ENCODE measurements around the gene COL24A1. TPM values are rescaled to one million over a fixed set of nuclear protein-coding genes. Genes with fewer than 3 reads are reported as not detected.
A peak's percentile ranks its signal among the peaks of the same experiment; 100 is the strongest.

Gene COL24A1
- total RNA-seq, 1 donor from 2014 or later: 0.21 TPM

DNA sequence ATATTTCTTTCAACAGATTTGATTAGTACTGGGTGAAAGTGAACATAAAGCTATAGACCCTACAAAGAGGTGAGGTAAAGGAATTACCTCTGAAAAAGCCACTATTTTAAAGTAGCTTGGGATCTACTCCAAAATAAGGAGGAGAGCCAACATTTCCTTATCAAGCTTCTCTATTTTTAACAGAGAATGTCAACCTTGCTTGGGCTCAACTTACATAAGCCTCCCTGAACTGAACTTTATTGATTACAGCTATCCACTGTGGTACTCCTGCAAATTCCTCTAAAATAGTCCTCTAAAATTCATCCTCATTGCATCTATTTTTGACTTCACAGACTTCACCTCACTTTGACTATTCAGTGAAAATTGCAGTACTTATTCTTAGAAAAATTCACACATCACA lies 458.7 kb downstream of the COL24A1 start:
- no peaks in the 10 kb centered on the region for H3K27me3 ChIP-seq (ENCODE audit: control insufficient read depth, insufficient read depth, low read length)
- no peaks in the 10 kb centered on the region for H3K36me3 ChIP-seq (ENCODE audit: control insufficient read depth, insufficient read depth, low read length)
- no peak for DNase-seq (ENCODE audit: low read depth)
- no peak overlapping the region for H3K4me3 ChIP-seq (ENCODE audit: low read depth, low read length)
- TF ChIP-seq, protein P1, sequence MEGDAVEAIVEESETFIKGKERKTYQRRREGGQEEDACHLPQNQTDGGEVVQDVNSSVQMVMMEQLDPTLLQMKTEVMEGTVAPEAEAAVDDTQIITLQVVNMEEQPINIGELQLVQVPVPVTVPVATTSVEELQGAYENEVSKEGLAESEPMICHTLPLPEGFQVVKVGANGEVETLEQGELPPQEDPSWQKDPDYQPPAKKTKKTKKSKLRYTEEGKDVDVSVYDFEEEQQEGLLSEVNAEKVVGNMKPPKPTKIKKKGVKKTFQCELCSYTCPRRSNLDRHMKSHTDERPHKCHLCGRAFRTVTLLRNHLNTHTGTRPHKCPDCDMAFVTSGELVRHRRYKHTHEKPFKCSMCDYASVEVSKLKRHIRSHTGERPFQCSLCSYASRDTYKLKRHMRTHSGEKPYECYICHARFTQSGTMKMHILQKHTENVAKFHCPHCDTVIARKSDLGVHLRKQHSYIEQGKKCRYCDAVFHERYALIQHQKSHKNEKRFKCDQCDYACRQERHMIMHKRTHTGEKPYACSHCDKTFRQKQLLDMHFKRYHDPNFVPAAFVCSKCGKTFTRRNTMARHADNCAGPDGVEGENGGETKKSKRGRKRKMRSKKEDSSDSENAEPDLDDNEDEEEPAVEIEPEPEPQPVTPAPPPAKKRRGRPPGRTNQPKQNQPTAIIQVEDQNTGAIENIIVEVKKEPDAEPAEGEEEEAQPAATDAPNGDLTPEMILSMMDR (IDR thresholded peaks at IDR 0.05; ENCODE audit: insufficient read depth, low read length, poor library complexity, severe bottlenecking): no peak

DNA sequence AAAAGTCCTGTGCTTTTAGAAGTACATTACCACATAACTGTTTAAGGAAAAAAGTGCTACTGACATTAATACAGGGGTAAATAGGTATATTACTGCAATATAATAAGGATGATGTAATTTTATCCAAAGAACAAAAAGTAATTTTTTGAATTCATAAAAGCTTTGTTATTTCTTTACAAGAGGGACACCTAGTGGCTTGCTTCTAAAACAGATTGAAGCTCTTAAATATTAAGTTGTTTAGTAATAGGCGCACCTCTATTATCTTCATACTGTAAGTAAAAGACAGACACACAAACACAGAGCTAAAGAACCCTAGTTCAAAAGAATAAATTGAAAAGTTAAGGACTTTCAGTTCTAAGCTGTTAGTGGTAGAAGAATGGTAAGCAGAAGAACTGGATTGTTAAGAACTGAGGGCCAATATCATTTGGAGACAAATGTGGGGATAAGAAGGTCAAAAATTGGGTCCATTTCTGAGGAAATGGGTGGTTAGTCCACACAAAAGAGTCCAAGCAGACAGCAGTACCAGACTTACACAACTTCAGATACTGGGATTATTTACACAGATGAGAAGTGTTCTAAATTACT lies 463.8 kb downstream of the COL24A1 start:
- peak; percentile 25 for DNase-seq (ENCODE audit: low read depth)
- H3K4me3 ChIP-seq (ENCODE audit: low read depth, low read length): no peak overlapping the region
- H3K36me3 ChIP-seq (ENCODE audit: control insufficient read depth, insufficient read depth, low read length): no peaks in the 10 kb centered on the region
- TF ChIP-seq, protein P1 (IDR thresholded peaks at IDR 0.05; ENCODE audit: insufficient read depth, low read length, poor library complexity, severe bottlenecking): peak; percentile 40
- H3K27me3 ChIP-seq (ENCODE audit: control insufficient read depth, insufficient read depth, low read length): no peaks in the 10 kb centered on the region

DNA sequence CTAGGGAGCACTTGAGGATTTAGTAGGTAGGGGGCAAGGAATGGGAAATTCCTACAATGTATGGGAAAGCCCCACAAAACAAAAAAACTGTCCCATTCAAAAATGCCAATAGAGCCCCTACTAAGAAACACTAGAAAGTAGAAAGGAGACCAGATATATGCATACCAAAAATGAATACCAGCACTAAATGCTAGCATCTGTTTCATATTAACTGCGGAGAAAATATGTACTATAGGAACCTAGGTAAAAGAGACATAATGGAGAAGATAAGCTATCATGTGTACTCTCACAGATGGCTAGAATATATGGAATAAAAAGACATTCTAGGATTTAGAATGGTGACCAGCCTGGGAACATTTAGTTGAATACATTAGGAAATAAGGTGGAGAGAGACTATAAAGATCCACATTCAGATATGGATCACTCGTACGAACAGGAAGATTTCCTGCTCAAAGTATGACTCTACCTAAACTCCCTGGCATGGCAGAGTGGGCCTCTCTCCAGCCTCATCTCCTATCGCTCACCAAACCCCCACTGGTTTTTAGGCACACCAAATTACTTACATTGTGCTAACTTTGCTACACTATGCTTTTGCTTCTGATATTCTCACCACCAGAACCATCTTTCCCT lies 466.7 kb downstream of the COL24A1 start:
- no peak overlapping the region for H3K4me3 ChIP-seq (ENCODE audit: low read depth, low read length)
- TF ChIP-seq, protein P1 (IDR thresholded peaks at IDR 0.05; ENCODE audit: insufficient read depth, low read length, poor library complexity, severe bottlenecking): no peak
- DNase-seq (ENCODE audit: low read depth): no peak

DNA sequence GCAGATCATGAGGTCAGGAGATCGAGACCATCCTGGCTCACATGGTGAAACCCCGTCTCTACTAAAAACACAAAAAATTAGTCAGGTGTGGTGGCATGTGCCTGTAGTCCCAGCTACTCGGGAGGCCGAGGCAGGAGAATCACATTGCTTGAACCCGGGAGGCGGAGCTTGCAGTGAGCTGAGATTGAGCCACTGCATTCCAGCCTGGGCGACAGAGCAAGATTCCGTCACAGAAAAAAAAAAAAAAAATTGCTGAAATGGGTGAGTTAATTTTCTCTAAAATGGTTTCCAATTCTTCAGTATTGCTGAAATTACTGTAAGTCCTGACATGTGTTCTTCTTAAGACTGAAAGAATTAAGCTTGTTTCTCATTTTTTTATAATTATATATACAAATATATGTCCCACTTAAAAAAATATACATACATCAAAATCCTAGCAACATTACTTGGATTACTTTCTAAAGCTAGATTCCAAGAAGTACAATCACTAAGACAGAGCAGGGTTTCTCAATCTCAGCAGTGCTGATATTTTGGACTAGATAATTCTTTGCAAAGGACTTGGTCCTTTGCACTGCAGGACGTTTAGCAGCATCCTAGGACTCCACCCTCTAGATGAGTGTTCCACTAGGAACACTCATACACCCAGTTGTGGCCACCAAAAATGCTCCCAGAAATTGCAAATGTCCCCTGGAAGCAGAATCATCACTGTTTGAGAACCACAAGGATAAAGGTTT lies 473.1 kb downstream of the COL24A1 start:
- TF ChIP-seq, protein P1 (IDR thresholded peaks at IDR 0.05; ENCODE audit: insufficient read depth, low read length, poor library complexity, severe bottlenecking): no peak
- H3K27me3 ChIP-seq (ENCODE audit: control insufficient read depth, insufficient read depth, low read length): no peaks in the 10 kb centered on the region
- H3K4me3 ChIP-seq (ENCODE audit: low read depth, low read length): no peak overlapping the region
- no peaks in the 10 kb centered on the region for H3K36me3 ChIP-seq (ENCODE audit: control insufficient read depth, insufficient read depth, low read length)
- no peak for DNase-seq (ENCODE audit: low read depth)

More for the DNA sequence above, 466.7 kb downstream of the COL24A1 start:
- no peaks in the 10 kb centered on the region for H3K36me3 ChIP-seq (ENCODE audit: control insufficient read depth, insufficient read depth, low read length)
- no peaks in the 10 kb centered on the region for H3K27me3 ChIP-seq (ENCODE audit: control insufficient read depth, insufficient read depth, low read length)

DNA sequence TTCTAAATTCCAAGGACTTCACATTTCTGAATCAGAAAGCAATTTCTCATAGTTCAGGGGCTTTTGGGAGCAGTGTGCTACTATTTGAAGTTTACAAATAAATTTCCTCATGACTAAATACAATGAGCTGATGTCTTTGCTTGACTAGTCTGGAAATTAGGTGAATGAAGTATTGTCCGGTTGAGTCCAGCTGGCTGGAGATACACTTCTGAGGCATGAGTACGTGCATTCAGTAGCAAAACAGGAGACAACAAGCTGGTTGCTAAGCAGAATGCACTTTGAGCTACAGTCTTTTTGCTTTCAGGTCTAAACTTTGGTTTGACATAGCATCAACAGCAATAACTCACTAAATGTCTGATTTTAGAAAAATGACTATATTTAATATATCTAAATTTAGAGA lies 475.5 kb downstream of the COL24A1 start:
- TF ChIP-seq, protein P1 (IDR thresholded peaks at IDR 0.05; ENCODE audit: insufficient read depth, low read length, poor library complexity, severe bottlenecking): no peak
- no peak overlapping the region for H3K4me3 ChIP-seq (ENCODE audit: low read depth, low read length)
- DNase-seq (ENCODE audit: low read depth): peak; percentile 75
- no peaks in the 10 kb centered on the region for H3K36me3 ChIP-seq (ENCODE audit: control insufficient read depth, insufficient read depth, low read length)
- H3K27me3 ChIP-seq (ENCODE audit: control insufficient read depth, insufficient read depth, low read length): no peaks in the 10 kb centered on the region

Other genes with a start within 250 kb of the COL24A1 start
- 18.5 and 26.4 TPM in 2 replicates for gene ODF2L, start 239.6 kb upstream of the COL24A1 start, total RNA-seq

All from kidney epithelial cell (primary cell).